Suprapubic skin (tissue), 4 donors: ENCODE measurements around the gene RAB27A.

ENCODE experiments used
- EP300 ChIP-seq: sonication (generic); formaldehyde crosslinking; IDR thresholded peaks from one replicate; pipeline ENCODE4 v1.6.1; 2017; ENCODE audit warnings: antibody characterized with exemption
- POLR2A ChIP-seq, 2 donors: fragments of 450-650 bp; IDR thresholded peaks; one replicate each; pipeline ENCODE4 v1.6.1; 2017; ENCODE audit warnings: antibody characterized with exemption in 2 of 2, mild to moderate bottlenecking in 2 of 2, moderate library complexity in 2 of 2
- POLR2AphosphoS5 ChIP-seq, 3 donors: sonication (generic); formaldehyde crosslinking; IDR thresholded peaks; one replicate each; pipeline ENCODE4 v1.6.1; 2017; ENCODE audit warnings: antibody characterized with exemption in 3 of 3
- TF ChIP-seq, protein P1 (sequence below), 2 donors: fragments of 200-600 bp in 1 of 2; fragments of 450-650 bp in 1 of 2; sonication (generic) in 1 of 2; IDR thresholded peaks; one replicate each; pipeline ENCODE4 v1.5.1; 2016 to 2019; ENCODE audit warnings: antibody characterized with exemption in 2 of 2, mild to moderate bottlenecking in 1 of 2, moderate library complexity in 1 of 2

DNA sequence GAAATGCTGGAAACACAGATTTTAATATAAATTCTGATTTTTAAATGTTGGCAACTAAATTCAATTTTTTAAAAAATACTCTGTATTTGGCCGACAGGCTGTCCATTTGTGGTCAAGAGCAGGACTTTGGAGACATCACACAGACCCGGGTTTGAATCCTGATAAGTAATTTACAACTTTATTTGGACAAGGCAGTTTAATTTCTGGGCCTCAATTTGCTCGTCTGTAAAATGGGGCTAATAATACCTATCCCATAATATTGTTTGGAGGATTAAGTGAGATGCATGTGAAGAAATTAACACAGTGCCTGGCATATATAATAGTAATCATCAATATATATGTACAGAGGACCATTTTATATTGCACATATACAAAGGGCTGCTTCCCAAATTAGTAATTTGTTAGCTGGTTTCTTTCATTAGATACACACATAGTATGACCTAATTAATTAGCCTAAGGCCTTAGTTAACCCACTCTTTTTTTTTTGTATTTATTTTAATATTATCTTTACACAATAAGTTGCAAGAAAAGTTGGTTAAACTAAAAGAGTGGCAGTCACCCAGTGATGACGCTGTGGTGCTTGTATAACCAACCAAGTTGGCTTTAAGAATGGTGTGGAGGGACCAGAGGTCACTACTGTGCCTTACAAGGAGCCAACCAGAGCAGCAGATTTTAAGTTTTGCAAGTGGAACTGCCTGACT, 30.1 kb upstream of the RAB27A start:
- TF ChIP-seq, protein P1, sequence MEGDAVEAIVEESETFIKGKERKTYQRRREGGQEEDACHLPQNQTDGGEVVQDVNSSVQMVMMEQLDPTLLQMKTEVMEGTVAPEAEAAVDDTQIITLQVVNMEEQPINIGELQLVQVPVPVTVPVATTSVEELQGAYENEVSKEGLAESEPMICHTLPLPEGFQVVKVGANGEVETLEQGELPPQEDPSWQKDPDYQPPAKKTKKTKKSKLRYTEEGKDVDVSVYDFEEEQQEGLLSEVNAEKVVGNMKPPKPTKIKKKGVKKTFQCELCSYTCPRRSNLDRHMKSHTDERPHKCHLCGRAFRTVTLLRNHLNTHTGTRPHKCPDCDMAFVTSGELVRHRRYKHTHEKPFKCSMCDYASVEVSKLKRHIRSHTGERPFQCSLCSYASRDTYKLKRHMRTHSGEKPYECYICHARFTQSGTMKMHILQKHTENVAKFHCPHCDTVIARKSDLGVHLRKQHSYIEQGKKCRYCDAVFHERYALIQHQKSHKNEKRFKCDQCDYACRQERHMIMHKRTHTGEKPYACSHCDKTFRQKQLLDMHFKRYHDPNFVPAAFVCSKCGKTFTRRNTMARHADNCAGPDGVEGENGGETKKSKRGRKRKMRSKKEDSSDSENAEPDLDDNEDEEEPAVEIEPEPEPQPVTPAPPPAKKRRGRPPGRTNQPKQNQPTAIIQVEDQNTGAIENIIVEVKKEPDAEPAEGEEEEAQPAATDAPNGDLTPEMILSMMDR (IDR thresholded peaks at IDR 0.05) = no peak
- TF ChIP-seq POLR2A (IDR thresholded peaks at IDR 0.05) (no peak), POLR2AphosphoS5 (IDR thresholded peaks at IDR 0.05) (no peak), EP300 (no peak)
